H9 (cell line): ENCODE measurements around the gene NDUFB2. TPM values are rescaled to one million over a fixed set of nuclear protein-coding genes. Genes with fewer than 3 reads are reported as not detected.

Experiments used
- DNase-seq: peaks from one replicate; pipeline ENCODE4 v3.0.0-alpha.2; 2017
- H2AFZ ChIP-seq: one replicate; pipeline ENCODE4 v1.6.1; 2013; ENCODE audit warnings: mild to moderate bottlenecking, low read length, control low read depth, moderate library complexity
- H2AK5ac ChIP-seq: 2 replicates; pipeline ENCODE4 v1.6.1; 2013; ENCODE audit warnings: low read length, control low read depth, mixed read lengths; ENCODE audit not compliant: insufficient read length
- H2BK120ac ChIP-seq: one replicate; pipeline ENCODE4 v1.6.1; 2013; ENCODE audit warnings: low read depth, mild to moderate bottlenecking, low read length, control low read depth, inconsistent platforms; ENCODE audit not compliant: poor library complexity, severe bottlenecking
- H2BK12ac ChIP-seq: 2 replicates; pipeline ENCODE4 v1.6.1; 2013; ENCODE audit warnings: low read length, control low read depth, mixed read lengths, low read depth; ENCODE audit not compliant: insufficient read length
- H2BK15ac ChIP-seq: 2 replicates; pipeline ENCODE4 v1.6.1; 2013; ENCODE audit warnings: low read depth, low read length, control low read depth
- H2BK20ac ChIP-seq: one replicate; pipeline ENCODE4 v1.6.1; 2013; ENCODE audit warnings: low read depth, mild to moderate bottlenecking, low read length, control low read depth, inconsistent platforms; ENCODE audit not compliant: poor library complexity, severe bottlenecking
- H2BK5ac ChIP-seq: 2 replicates; pipeline ENCODE4 v1.6.1; 2013; ENCODE audit warnings: low read length, control low read depth, mixed read lengths; ENCODE audit not compliant: insufficient read length
- H3K14ac ChIP-seq: 2 replicates; pipeline ENCODE4 v1.6.1; 2013; ENCODE audit warnings: low read length, control low read depth; ENCODE audit not compliant: insufficient read depth
- H3K18ac ChIP-seq: 2 replicates; pipeline ENCODE4 v1.6.1; 2013; ENCODE audit warnings: low read depth, mild to moderate bottlenecking, mixed read lengths, low read length, control low read depth; ENCODE audit not compliant: insufficient read length
- H3K23ac ChIP-seq: 2 replicates; pipeline ENCODE4 v1.6.1; 2013; ENCODE audit warnings: low read length, control low read depth, mixed read lengths, low read depth; ENCODE audit not compliant: insufficient read length
- H3K23me2 ChIP-seq: 2 replicates; pipeline ENCODE4 v1.6.1; 2013; ENCODE audit warnings: low read depth, mild to moderate bottlenecking, mixed read lengths, low read length, control low read depth; ENCODE audit not compliant: insufficient read length, poor library complexity, severe bottlenecking
- H3K27ac ChIP-seq: 2 replicates; pipeline ENCODE4 v1.5.1; 2013; ENCODE audit warnings: low read length, control low read depth, mixed read lengths, low read depth; ENCODE audit not compliant: insufficient read length
- H3K27me3 ChIP-seq: 2 replicates; pipeline ENCODE4 v1.6.1; 2013; ENCODE audit warnings: low read length, control low read depth, inconsistent platforms; ENCODE audit not compliant: insufficient read depth
- H3K4ac ChIP-seq: 2 replicates; pipeline ENCODE4 v1.6.1; 2013; ENCODE audit warnings: low read depth, mild to moderate bottlenecking, control low read depth, inconsistent platforms, low read length, moderate library complexity
- H3K4me1 ChIP-seq: 2 replicates; pipeline ENCODE4 v1.6.1; 2013; ENCODE audit warnings: low read length, control low read depth, inconsistent platforms; ENCODE audit not compliant: insufficient read depth
- H3K4me2 ChIP-seq: 2 replicates; pipeline ENCODE4 v1.6.1; 2013; ENCODE audit warnings: low read length, control low read depth, mixed read lengths; ENCODE audit not compliant: insufficient read length, insufficient read depth
- H3K56ac ChIP-seq: 2 replicates; pipeline ENCODE4 v1.6.1; 2013; ENCODE audit warnings: low read depth, mild to moderate bottlenecking, mixed read lengths, low read length, control low read depth; ENCODE audit not compliant: insufficient read length
- H3K79me1 ChIP-seq: 2 replicates; pipeline ENCODE4 v1.6.1; 2013; ENCODE audit warnings: low read depth, mild to moderate bottlenecking, moderate library complexity, low read length, control low read depth, inconsistent platforms; ENCODE audit not compliant: insufficient read depth, poor library complexity, severe bottlenecking
- H3K79me2 ChIP-seq: 2 replicates; pipeline ENCODE4 v1.6.1; 2013; ENCODE audit warnings: low read length, control low read depth, inconsistent platforms; ENCODE audit not compliant: insufficient read depth
- H3K9ac ChIP-seq: 2 replicates; pipeline ENCODE4 v1.6.1; 2013; ENCODE audit warnings: low read length, control low read depth, mixed read lengths; ENCODE audit not compliant: insufficient read length; ENCODE audit errors: extremely low read depth
- H3K9me3 ChIP-seq: one replicate; pipeline ENCODE4 v1.6.1; 2013; ENCODE audit warnings: low read depth, low read length, inconsistent platforms; ENCODE audit not compliant: control insufficient read depth
- H3T11ph ChIP-seq: one replicate; pipeline ENCODE4 v1.6.1; 2013; ENCODE audit warnings: mild to moderate bottlenecking, low read length, control low read depth, inconsistent platforms
- H4K20me1 ChIP-seq: one replicate; pipeline ENCODE4 v1.6.1; 2013; ENCODE audit not compliant: control insufficient read depth, insufficient read length, insufficient read depth
- H4K5ac ChIP-seq: 2 replicates; pipeline ENCODE4 v1.6.1; 2013; ENCODE audit warnings: low read depth, mild to moderate bottlenecking, mixed read lengths, low read length, control low read depth; ENCODE audit not compliant: insufficient read length
- H4K8ac ChIP-seq: replicated peaks from 2 replicates; pipeline ENCODE4 v1.6.1; 2013; ENCODE audit warnings: low read length, control low read depth, mixed read lengths, low read depth; ENCODE audit not compliant: insufficient read length
- H4K91ac ChIP-seq: 2 replicates; pipeline ENCODE4 v1.6.1; 2013; ENCODE audit warnings: low read depth, mild to moderate bottlenecking, moderate library complexity, mixed read lengths, low read length, control low read depth; ENCODE audit not compliant: insufficient read length
- H3K27ac Mint-ChIP-seq, 3 experiments: 2 replicates in 2 of 3; 3 replicates in 1 of 3; pipeline ENCODE4 v1.8.0; 2020 to 2021; ENCODE audit warnings: mixed read lengths in 3 of 3, mild to moderate bottlenecking in 1 of 3, moderate library complexity in 1 of 3
- H3K27me3 Mint-ChIP-seq: 2 replicates; pipeline ENCODE4 v1.8.0; 2021; ENCODE audit warnings: low read depth, mild to moderate bottlenecking, moderate library complexity, mixed read lengths
- H3K36me3 Mint-ChIP-seq, 3 experiments: 2 replicates in 2 of 3; 3 replicates in 1 of 3; pipeline ENCODE4 v1.8.0; 2020 to 2021; ENCODE audit warnings: low read depth in 3 of 3, mixed read lengths in 3 of 3; ENCODE audit not compliant: insufficient read depth in 1 of 3
- H3K4me1 Mint-ChIP-seq, 2 experiments: 2 replicates each; pipeline ENCODE4 v1.8.0; 2020; ENCODE audit warnings: mixed read lengths in 2 of 2
- H3K4me3 Mint-ChIP-seq, 2 experiments: 2 replicates in 1 of 2; 3 replicates in 1 of 2; pipeline ENCODE4 v1.8.0; 2020 to 2021; ENCODE audit warnings: mild to moderate bottlenecking in 2 of 2, mixed read lengths in 2 of 2, moderate library complexity in 1 of 2
- H3K9me3 Mint-ChIP-seq, 2 experiments: 2 replicates in 1 of 2; 3 replicates in 1 of 2; pipeline ENCODE4 v1.8.0; 2020; ENCODE audit warnings: mild to moderate bottlenecking in 2 of 2, mixed read lengths in 2 of 2, moderate library complexity in 1 of 2
- CTCF ChIP-seq: fragments of 200-600 bp; sonication (generic); conservative IDR thresholded peaks from 3 replicates; pipeline ENCODE4 v1.8.0; 2021; ENCODE audit warnings: antibody characterized with exemption, mild to moderate bottlenecking
- WGBS: extraction: QIAGEN DNeasy Blood & Tissue Kit; methylation state at CpG from one replicate; pipeline ENCODE4 v1.1.7; 2013; ENCODE audit warnings: missing lambda C conversion rate, low lambda C conversion rate, mixed read lengths; ENCODE audit not compliant: insufficient read length; ENCODE audit errors: extremely low coverage; 5-methylcytosine and 5-hydroxymethylcytosine counted together
- total RNA-seq: library from RNA; stranded (reverse); gene quantifications from 2 replicates; pipeline ENCODE4 v1.2.1, GENCODE V29; 2021

The NDUFB2 gene
- total RNA-seq, 1 experiment from 2014 or later, result 177 TPM

- H3K4me1 Mint-ChIP-seq, result peaks cover 4 to 8% of the 10 kb centered on the region in 2 experiments
- H4K20me1 ChIP-seq, result no peaks in the 10 kb centered on the region
- H2BK12ac ChIP-seq, result no peak overlapping the region
- H3K23ac ChIP-seq, result no peak overlapping the region
- no peak overlapping the region for H3K27ac Mint-ChIP-seq
- H3K79me2 ChIP-seq, result no peaks in the 10 kb centered on the region
- WGBS, result no CpG with 5 or more reads among the region's 9 CpGs
- H3K56ac ChIP-seq, result no peak overlapping the region
- H3K9me3 ChIP-seq, result no peaks in the 10 kb centered on the region
- H2BK120ac ChIP-seq, result no peak overlapping the region
- no peak overlapping the region for H3T11ph ChIP-seq
- no peak overlapping the region for H3K27ac ChIP-seq
- no peak overlapping the region for H4K91ac ChIP-seq
- no peak overlapping the region for H2AFZ ChIP-seq
- H4K5ac ChIP-seq, result no peak overlapping the region
- no peak for TF ChIP-seq CTCF
- H3K23me2 ChIP-seq, result no peaks in the 10 kb centered on the region
- H2BK5ac ChIP-seq, result no peak overlapping the region
- H3K27me3 Mint-ChIP-seq, result no peaks in the 10 kb centered on the region
- no peaks in the 10 kb centered on the region for H3K4me1 ChIP-seq
- H2BK15ac ChIP-seq, result no peak overlapping the region
- H2BK20ac ChIP-seq, result no peak overlapping the region
- H3K27me3 ChIP-seq, result no peaks in the 10 kb centered on the region; the same call in 1 of the 2 replicates
- H2AK5ac ChIP-seq, result no peak overlapping the region
- no peak overlapping the region for H3K18ac ChIP-seq
- H3K9ac ChIP-seq, result no peak overlapping the region
- no peak overlapping the region for H4K8ac ChIP-seq
- H3K4me3 Mint-ChIP-seq, result no peak overlapping the region
- no peak overlapping the region for H3K4me2 ChIP-seq
- H3K14ac ChIP-seq, result no peak overlapping the region
- peaks cover 1 to 27% (median 10%) of the 10 kb centered on the region in 3 experiments; a peak in 6 of 7 replicates for H3K36me3 Mint-ChIP-seq
- no peaks in the 10 kb centered on the region for H3K9me3 Mint-ChIP-seq
- no peak overlapping the region for H3K4ac ChIP-seq
- H3K79me1 ChIP-seq, result no peaks in the 10 kb centered on the region
- no peak for DNase-seq
Observed at GRCh38 chr7:140679186-140679585, 17.3 kb upstream of the NDUFB2 start.
